H9 (cell line): ENCODE measurements around the gene HOXA9. TPM values are rescaled to one million over a fixed set of nuclear protein-coding genes. Genes with fewer than 3 reads are reported as not detected.

ENCODE experiments used
- DNase-seq: peaks from one replicate; pipeline ENCODE4 v3.0.0-alpha.2; 2017
- H2AFZ ChIP-seq: one replicate; pipeline ENCODE4 v1.6.1; 2013; ENCODE audit warnings: mild to moderate bottlenecking, low read length, control low read depth, moderate library complexity
- H2AK5ac ChIP-seq: 2 replicates; pipeline ENCODE4 v1.6.1; 2013; ENCODE audit warnings: low read length, control low read depth, mixed read lengths; ENCODE audit not compliant: insufficient read length
- H2BK120ac ChIP-seq: one replicate; pipeline ENCODE4 v1.6.1; 2013; ENCODE audit warnings: low read depth, mild to moderate bottlenecking, low read length, control low read depth, inconsistent platforms; ENCODE audit not compliant: poor library complexity, severe bottlenecking
- H2BK12ac ChIP-seq: 2 replicates; pipeline ENCODE4 v1.6.1; 2013; ENCODE audit warnings: low read length, control low read depth, mixed read lengths, low read depth; ENCODE audit not compliant: insufficient read length
- H2BK15ac ChIP-seq: 2 replicates; pipeline ENCODE4 v1.6.1; 2013; ENCODE audit warnings: low read depth, low read length, control low read depth
- H2BK20ac ChIP-seq: one replicate; pipeline ENCODE4 v1.6.1; 2013; ENCODE audit warnings: low read depth, mild to moderate bottlenecking, low read length, control low read depth, inconsistent platforms; ENCODE audit not compliant: poor library complexity, severe bottlenecking
- H2BK5ac ChIP-seq: 2 replicates; pipeline ENCODE4 v1.6.1; 2013; ENCODE audit warnings: low read length, control low read depth, mixed read lengths; ENCODE audit not compliant: insufficient read length
- H3K14ac ChIP-seq: 2 replicates; pipeline ENCODE4 v1.6.1; 2013; ENCODE audit warnings: low read length, control low read depth; ENCODE audit not compliant: insufficient read depth
- H3K18ac ChIP-seq: 2 replicates; pipeline ENCODE4 v1.6.1; 2013; ENCODE audit warnings: low read depth, mild to moderate bottlenecking, mixed read lengths, low read length, control low read depth; ENCODE audit not compliant: insufficient read length
- H3K23ac ChIP-seq: 2 replicates; pipeline ENCODE4 v1.6.1; 2013; ENCODE audit warnings: low read length, control low read depth, mixed read lengths, low read depth; ENCODE audit not compliant: insufficient read length
- H3K23me2 ChIP-seq: 2 replicates; pipeline ENCODE4 v1.6.1; 2013; ENCODE audit warnings: low read depth, mild to moderate bottlenecking, mixed read lengths, low read length, control low read depth; ENCODE audit not compliant: insufficient read length, poor library complexity, severe bottlenecking
- H3K27ac ChIP-seq: 2 replicates; pipeline ENCODE4 v1.5.1; 2013; ENCODE audit warnings: low read length, control low read depth, mixed read lengths, low read depth; ENCODE audit not compliant: insufficient read length
- H3K27me3 ChIP-seq: 2 replicates; pipeline ENCODE4 v1.6.1; 2013; ENCODE audit warnings: low read length, control low read depth, inconsistent platforms; ENCODE audit not compliant: insufficient read depth
- H3K4ac ChIP-seq: 2 replicates; pipeline ENCODE4 v1.6.1; 2013; ENCODE audit warnings: low read depth, mild to moderate bottlenecking, control low read depth, inconsistent platforms, low read length, moderate library complexity
- H3K4me1 ChIP-seq: 2 replicates; pipeline ENCODE4 v1.6.1; 2013; ENCODE audit warnings: low read length, control low read depth, inconsistent platforms; ENCODE audit not compliant: insufficient read depth
- H3K4me2 ChIP-seq: 2 replicates; pipeline ENCODE4 v1.6.1; 2013; ENCODE audit warnings: low read length, control low read depth, mixed read lengths; ENCODE audit not compliant: insufficient read length, insufficient read depth
- H3K56ac ChIP-seq: 2 replicates; pipeline ENCODE4 v1.6.1; 2013; ENCODE audit warnings: low read depth, mild to moderate bottlenecking, mixed read lengths, low read length, control low read depth; ENCODE audit not compliant: insufficient read length
- H3K79me1 ChIP-seq: 2 replicates; pipeline ENCODE4 v1.6.1; 2013; ENCODE audit warnings: low read depth, mild to moderate bottlenecking, moderate library complexity, low read length, control low read depth, inconsistent platforms; ENCODE audit not compliant: insufficient read depth, poor library complexity, severe bottlenecking
- H3K79me2 ChIP-seq: 2 replicates; pipeline ENCODE4 v1.6.1; 2013; ENCODE audit warnings: low read length, control low read depth, inconsistent platforms; ENCODE audit not compliant: insufficient read depth
- H3K9ac ChIP-seq: 2 replicates; pipeline ENCODE4 v1.6.1; 2013; ENCODE audit warnings: low read length, control low read depth, mixed read lengths; ENCODE audit not compliant: insufficient read length; ENCODE audit errors: extremely low read depth
- H3K9me3 ChIP-seq: one replicate; pipeline ENCODE4 v1.6.1; 2013; ENCODE audit warnings: low read depth, low read length, inconsistent platforms; ENCODE audit not compliant: control insufficient read depth
- H3T11ph ChIP-seq: one replicate; pipeline ENCODE4 v1.6.1; 2013; ENCODE audit warnings: mild to moderate bottlenecking, low read length, control low read depth, inconsistent platforms
- H4K20me1 ChIP-seq: one replicate; pipeline ENCODE4 v1.6.1; 2013; ENCODE audit not compliant: control insufficient read depth, insufficient read length, insufficient read depth
- H4K5ac ChIP-seq: 2 replicates; pipeline ENCODE4 v1.6.1; 2013; ENCODE audit warnings: low read depth, mild to moderate bottlenecking, mixed read lengths, low read length, control low read depth; ENCODE audit not compliant: insufficient read length
- H4K8ac ChIP-seq: replicated peaks from 2 replicates; pipeline ENCODE4 v1.6.1; 2013; ENCODE audit warnings: low read length, control low read depth, mixed read lengths, low read depth; ENCODE audit not compliant: insufficient read length
- H4K91ac ChIP-seq: 2 replicates; pipeline ENCODE4 v1.6.1; 2013; ENCODE audit warnings: low read depth, mild to moderate bottlenecking, moderate library complexity, mixed read lengths, low read length, control low read depth; ENCODE audit not compliant: insufficient read length
- H3K27ac Mint-ChIP-seq, 3 experiments: 2 replicates in 2 of 3; 3 replicates in 1 of 3; pipeline ENCODE4 v1.8.0; 2020 to 2021; ENCODE audit warnings: mixed read lengths in 3 of 3, mild to moderate bottlenecking in 1 of 3, moderate library complexity in 1 of 3
- H3K27me3 Mint-ChIP-seq: 2 replicates; pipeline ENCODE4 v1.8.0; 2021; ENCODE audit warnings: low read depth, mild to moderate bottlenecking, moderate library complexity, mixed read lengths
- H3K36me3 Mint-ChIP-seq, 3 experiments: 2 replicates in 2 of 3; 3 replicates in 1 of 3; pipeline ENCODE4 v1.8.0; 2020 to 2021; ENCODE audit warnings: low read depth in 3 of 3, mixed read lengths in 3 of 3; ENCODE audit not compliant: insufficient read depth in 1 of 3
- H3K4me1 Mint-ChIP-seq, 2 experiments: 2 replicates each; pipeline ENCODE4 v1.8.0; 2020; ENCODE audit warnings: mixed read lengths in 2 of 2
- H3K4me3 Mint-ChIP-seq, 2 experiments: 2 replicates in 1 of 2; 3 replicates in 1 of 2; pipeline ENCODE4 v1.8.0; 2020 to 2021; ENCODE audit warnings: mild to moderate bottlenecking in 2 of 2, mixed read lengths in 2 of 2, moderate library complexity in 1 of 2
- H3K9me3 Mint-ChIP-seq, 2 experiments: 2 replicates in 1 of 2; 3 replicates in 1 of 2; pipeline ENCODE4 v1.8.0; 2020; ENCODE audit warnings: mild to moderate bottlenecking in 2 of 2, mixed read lengths in 2 of 2, moderate library complexity in 1 of 2
- WGBS: extraction: QIAGEN DNeasy Blood & Tissue Kit; methylation state at CpG from one replicate; pipeline ENCODE4 v1.1.7; 2013; ENCODE audit warnings: missing lambda C conversion rate, low lambda C conversion rate, mixed read lengths; ENCODE audit not compliant: insufficient read length; ENCODE audit errors: extremely low coverage; 5-methylcytosine and 5-hydroxymethylcytosine counted together
- total RNA-seq: library from RNA; stranded (reverse); gene quantifications from 2 replicates; pipeline ENCODE4 v1.2.1, GENCODE V29; 2021
- TF ChIP-seq, protein P1 (sequence below): fragments of 200-600 bp; sonication (generic); conservative IDR thresholded peaks from 3 replicates; pipeline ENCODE4 v1.8.0; 2021; ENCODE audit warnings: antibody characterized with exemption, mild to moderate bottlenecking

Gene HOXA9
- total RNA-seq, 1 experiment from 2014 or later: not detected

GRCh38 chr7:27213433-27214238, 48.3 kb upstream of the HOXA9 start:
- Histone ChIP-seq H4K91ac (no peak overlapping the region), H3K9ac (no peak overlapping the region), H3K18ac (no peak overlapping the region), H2BK20ac (no peak overlapping the region), H3K79me1 (no peaks in the 10 kb centered on the region), H3K27me3 (peaks cover 91% of the 10 kb centered on the region), H3K56ac (no peak overlapping the region), H2BK15ac (no peak overlapping the region), H3K79me2 (no peaks in the 10 kb centered on the region), H4K20me1 (no peaks in the 10 kb centered on the region), H4K5ac (no peak overlapping the region), H3K27ac (no peak overlapping the region), H2AK5ac (no peak overlapping the region), H3K23me2 (peaks cover 8% of the 10 kb centered on the region), H2BK12ac (no peak overlapping the region), H2BK120ac (no peak overlapping the region), H3K23ac (no peak overlapping the region), H2BK5ac (no peak overlapping the region), H3K4me2 (peak overlapping the region; percentile 47), H3T11ph (no peak overlapping the region), H2AFZ (no peak overlapping the region), H3K4me1 (no peaks in the 10 kb centered on the region), H3K9me3 (no peaks in the 10 kb centered on the region), H3K4ac (no peak overlapping the region), H3K14ac (no peak overlapping the region; the same call in 1 of the 2 replicates), H4K8ac (no peak overlapping the region)
- peak; percentile 52 for DNase-seq
- peaks cover 100% of the 10 kb centered on the region for H3K27me3 Mint-ChIP-seq
- H3K9me3 Mint-ChIP-seq: peaks cover 0 to 3% of the 10 kb centered on the region in 2 experiments; a peak in 2 of 5 replicates
- no peak overlapping the region for H3K27ac Mint-ChIP-seq
- no CpG with 5 or more reads among the region's 50 CpGs for whole genome bisulfite sequencing
- TF ChIP-seq, protein P1, sequence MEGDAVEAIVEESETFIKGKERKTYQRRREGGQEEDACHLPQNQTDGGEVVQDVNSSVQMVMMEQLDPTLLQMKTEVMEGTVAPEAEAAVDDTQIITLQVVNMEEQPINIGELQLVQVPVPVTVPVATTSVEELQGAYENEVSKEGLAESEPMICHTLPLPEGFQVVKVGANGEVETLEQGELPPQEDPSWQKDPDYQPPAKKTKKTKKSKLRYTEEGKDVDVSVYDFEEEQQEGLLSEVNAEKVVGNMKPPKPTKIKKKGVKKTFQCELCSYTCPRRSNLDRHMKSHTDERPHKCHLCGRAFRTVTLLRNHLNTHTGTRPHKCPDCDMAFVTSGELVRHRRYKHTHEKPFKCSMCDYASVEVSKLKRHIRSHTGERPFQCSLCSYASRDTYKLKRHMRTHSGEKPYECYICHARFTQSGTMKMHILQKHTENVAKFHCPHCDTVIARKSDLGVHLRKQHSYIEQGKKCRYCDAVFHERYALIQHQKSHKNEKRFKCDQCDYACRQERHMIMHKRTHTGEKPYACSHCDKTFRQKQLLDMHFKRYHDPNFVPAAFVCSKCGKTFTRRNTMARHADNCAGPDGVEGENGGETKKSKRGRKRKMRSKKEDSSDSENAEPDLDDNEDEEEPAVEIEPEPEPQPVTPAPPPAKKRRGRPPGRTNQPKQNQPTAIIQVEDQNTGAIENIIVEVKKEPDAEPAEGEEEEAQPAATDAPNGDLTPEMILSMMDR: no peak
- H3K4me1 Mint-ChIP-seq: peaks cover 16 to 29% of the 10 kb centered on the region in 2 experiments
- H3K4me3 Mint-ChIP-seq: peak overlapping the region; percentile 14 to 71; a peak in 4 of 5 replicates
- H3K36me3 Mint-ChIP-seq: no peaks in the 10 kb centered on the region
